Amniotic epithelial cell (primary cell): ENCODE results near the gene GSTO2.

Experiments
- DNase-seq: peaks from one replicate; pipeline ENCODE4 v3.0.0-alpha.2; 2010; ENCODE audit warnings: low read depth

The GSTO2 gene

GRCh38 chr10:104339469-104340110 is 70.6 kb downstream of the GSTO2 start:
- DNase-seq, result peak; percentile 79

- no peak for DNase-seq
Observed at GRCh38 chr10:104340111-104340526, 71.1 kb downstream of the GSTO2 start.

DNA sequence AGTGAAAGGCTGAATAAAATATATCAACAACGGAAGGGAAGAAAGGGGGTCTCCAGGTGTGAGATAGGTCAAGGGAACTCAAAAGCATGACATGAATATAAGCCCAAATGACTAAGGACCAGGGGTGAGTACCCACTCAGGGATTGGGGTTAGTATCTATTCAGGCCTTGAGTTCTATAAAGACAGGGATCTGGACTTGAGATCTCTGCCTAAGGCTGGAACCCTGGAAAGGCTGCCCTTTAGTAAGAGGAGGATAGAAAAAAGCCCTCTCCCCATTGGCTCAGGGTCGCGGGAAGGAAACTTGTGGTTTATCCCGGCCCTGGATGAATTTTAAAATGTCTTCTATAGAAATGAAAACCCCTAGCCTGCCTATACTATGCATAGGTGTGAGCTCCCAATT is 71.7 kb downstream of the GSTO2 start:
- DNase-seq, result no peak

- DNase-seq, result peak; percentile 93
Observed at GRCh38 chr10:104342941-104343411, 74.0 kb downstream of the GSTO2 start.

- no peak for DNase-seq
Observed at GRCh38 chr10:104344219-104344618, 75.2 kb downstream of the GSTO2 start.

GRCh38 chr10:104345515-104345914 is 76.5 kb downstream of the GSTO2 start:
- DNase-seq, result no peak

DNA sequence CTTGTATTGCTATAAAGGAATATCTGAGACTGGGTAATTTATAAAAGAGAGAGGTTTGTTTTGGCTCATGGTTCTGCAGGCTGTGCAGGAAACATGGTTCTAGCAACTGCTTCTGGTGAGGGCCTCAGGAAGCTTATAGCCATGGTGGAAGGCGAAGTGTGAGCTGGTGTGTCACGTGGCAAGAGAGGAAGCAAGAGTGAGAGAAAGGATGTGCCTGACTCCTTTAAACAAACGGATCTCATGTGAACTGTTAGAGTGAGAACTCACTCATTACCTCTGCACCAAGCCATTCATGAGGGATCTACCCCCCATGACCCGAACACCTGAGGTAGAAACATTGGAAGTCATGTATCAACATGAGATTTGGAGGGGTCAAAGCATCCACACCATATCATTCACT is 77.0 kb downstream of the GSTO2 start:
- no peak for DNase-seq

GRCh38 chr10:104347295-104348045 is 78.5 kb downstream of the GSTO2 start:
- DNase-seq, result no peak

GRCh38 chr10:104348601-104349000 is 79.6 kb downstream of the GSTO2 start:
- DNase-seq, result no peak

DNA sequence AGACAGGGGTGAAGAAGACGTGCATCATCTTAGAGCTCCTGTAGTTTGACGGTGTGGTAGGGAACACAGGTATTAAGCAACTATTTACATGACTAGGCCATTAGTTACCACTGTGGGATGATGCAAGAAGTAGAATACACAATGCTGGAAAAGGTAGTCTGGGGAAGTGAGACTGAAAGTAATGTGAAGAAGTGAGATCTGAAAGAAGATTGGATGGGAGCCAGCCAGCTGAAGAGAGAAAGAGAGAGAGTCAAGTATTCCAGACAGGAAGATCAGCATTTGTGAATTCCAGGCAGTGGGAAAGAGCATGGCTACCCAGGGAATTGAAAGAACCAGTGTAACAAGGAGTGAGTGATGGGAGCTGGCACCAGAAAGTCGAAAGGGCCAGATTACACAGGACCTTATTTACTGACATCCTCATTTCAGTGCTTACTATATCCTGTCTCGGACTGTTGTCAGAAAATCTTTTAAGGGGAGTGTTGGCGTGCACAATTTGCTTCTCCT is 80.7 kb downstream of the GSTO2 start:
- DNase-seq, result peak; percentile 92

DNA sequence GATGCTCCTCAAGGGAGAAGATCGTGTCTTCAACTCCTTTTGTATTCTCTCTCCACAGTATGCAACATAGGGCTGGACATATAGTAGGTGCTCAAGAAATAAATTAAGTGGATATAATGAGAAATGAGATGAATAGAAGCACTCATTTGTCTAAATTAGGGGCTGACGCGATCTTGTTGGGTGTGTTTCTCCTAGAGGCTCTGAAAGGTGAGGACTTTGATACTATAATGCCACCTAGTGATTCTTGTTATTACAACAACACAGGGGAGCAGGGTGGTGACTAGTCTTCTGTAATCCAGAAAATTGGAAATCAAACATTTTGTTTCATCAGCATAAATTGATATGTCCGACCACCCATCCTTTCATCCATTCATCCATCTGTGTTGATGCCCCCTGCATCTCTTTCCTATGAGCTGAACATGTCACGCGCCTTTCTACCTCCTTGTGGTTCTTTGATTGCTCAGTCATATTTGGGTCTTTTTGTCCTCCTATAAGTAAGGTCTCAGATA is 81.2 kb downstream of the GSTO2 start:
- DNase-seq, result peak; percentile 74

DNA sequence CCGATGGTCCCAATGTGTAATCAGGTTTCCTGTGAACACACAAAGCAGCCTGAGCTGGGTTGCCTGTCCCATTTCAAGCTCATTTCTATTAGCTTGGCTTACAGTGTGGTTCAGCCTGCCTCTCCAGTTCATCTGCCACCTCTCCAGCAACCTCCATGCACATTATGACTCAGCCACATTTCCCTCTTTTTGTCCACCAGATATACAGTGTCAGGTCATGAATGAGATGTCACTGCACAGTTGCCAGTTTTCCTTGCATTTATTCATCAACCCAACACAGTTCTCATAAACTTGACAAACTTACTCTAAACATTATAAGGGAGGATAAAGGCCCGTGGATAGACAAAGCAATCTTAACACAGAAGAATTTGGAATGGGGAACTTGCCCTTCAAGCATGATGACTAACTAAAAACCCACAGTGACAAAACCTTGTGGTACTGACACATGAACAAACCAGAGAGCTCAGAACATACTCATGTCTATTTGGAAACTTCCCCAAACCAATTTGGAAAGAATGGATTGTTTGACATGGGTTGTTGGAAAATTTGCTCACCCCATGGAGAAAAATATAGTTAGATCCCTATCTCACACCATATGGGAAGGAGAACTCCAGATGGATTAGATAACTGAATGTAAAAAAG is 82.2 kb downstream of the GSTO2 start:
- peak; percentile 45 for DNase-seq

DNA sequence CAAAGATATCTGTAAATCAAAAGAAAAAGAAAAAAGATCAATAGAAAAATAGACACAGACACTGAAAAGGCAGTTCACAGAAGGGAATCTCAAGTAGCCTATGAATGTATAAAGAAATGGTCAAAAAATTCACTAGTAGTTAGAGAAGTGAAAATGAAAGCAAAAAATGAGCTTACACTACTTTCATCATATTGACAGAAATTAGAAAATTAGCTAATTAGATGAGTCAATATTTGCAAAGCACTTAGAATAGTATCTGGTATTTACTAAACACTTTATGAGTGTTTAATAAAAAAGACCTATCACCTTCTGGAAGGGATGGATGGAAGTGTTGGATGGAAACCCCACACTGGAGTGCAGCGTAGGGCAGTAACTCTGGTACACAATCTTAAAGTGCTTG is 82.9 kb downstream of the GSTO2 start:
- no peak for DNase-seq

- DNase-seq, result peak; percentile 83
Observed at GRCh38 chr10:104353325-104354048, 84.5 kb downstream of the GSTO2 start, which contains the start of gene CFAP58. Gene CFAP58 (plus strand): TSS chr10:104353833. CDS start chr10:104353898, 65 bp downstream.
